HEK293T (cell line): Measurements from ENCODE around the gene GABBR1.

Experiments
- CTCF ChIA-PET: fragments of 350-600 bp; formaldehyde crosslinking; extraction: SDS; loops from one replicate; lab custom pipeline; 2021; ENCODE audit warnings: antibody characterized with exemption, inconsistent platforms; lab: Yijun Ruan, JAX
- POLR2A ChIA-PET: fragments of 350-600 bp; formaldehyde crosslinking; extraction: SDS; loops from one replicate; lab custom pipeline; 2020; ENCODE audit warnings: antibody characterized with exemption, inconsistent platforms; lab: Yijun Ruan, JAX
- DNase-seq: peaks from one replicate; pipeline ENCODE4 v3.0.0; 2012; ENCODE audit warnings: mixed read lengths; ENCODE audit errors: extremely low spot score
- ARNT ChIP-seq: fragments of 450-650 bp; IDR thresholded peaks from 2 replicates; pipeline ENCODE4 v1.6.1; 2017; ENCODE audit warnings: mild to moderate bottlenecking
- BHLHE40 ChIP-seq: fragments of 450-650 bp; IDR thresholded peaks from 2 replicates; pipeline ENCODE4 v1.6.1; 2016; ENCODE audit warnings: mild to moderate bottlenecking, moderate library complexity, borderline replicate concordance
- CTBP1 ChIP-seq: fragments of 450-650 bp; IDR thresholded peaks from 2 replicates; pipeline ENCODE4 v1.6.1; 2016; ENCODE audit warnings: borderline replicate concordance
- ELF4 ChIP-seq: fragments of 450-650 bp; IDR thresholded peaks from 2 replicates; pipeline ENCODE4 v1.6.1; 2017; ENCODE audit warnings: antibody characterized with exemption
- FOXA1 ChIP-seq: fragments of 450-650 bp; IDR thresholded peaks from 2 replicates; pipeline ENCODE4 v1.6.1; 2016; ENCODE audit warnings: mild to moderate bottlenecking
- FOXK2 ChIP-seq: fragments of 450-650 bp; IDR thresholded peaks from 2 replicates; pipeline ENCODE4 v1.6.1; 2016; ENCODE audit warnings: mild to moderate bottlenecking
- FOXM1 ChIP-seq: fragments of 450-650 bp; IDR thresholded peaks from 2 replicates; pipeline ENCODE4 v1.6.1; 2017; ENCODE audit warnings: mild to moderate bottlenecking, borderline replicate concordance
- HDGF ChIP-seq: fragments of 450-650 bp; IDR thresholded peaks from 2 replicates; pipeline ENCODE4 v1.6.1; 2017; ENCODE audit warnings: antibody characterized with exemption, borderline replicate concordance
- L3MBTL2 ChIP-seq: fragments of 450-650 bp; conservative IDR thresholded peaks from 2 replicates; pipeline ENCODE4 v1.6.1; 2016; ENCODE audit warnings: mild to moderate bottlenecking
- LEF1 ChIP-seq: fragments of 450-650 bp; IDR thresholded peaks from 2 replicates; pipeline ENCODE4 v1.6.1; 2017; ENCODE audit warnings: mild to moderate bottlenecking, borderline replicate concordance
- NFRKB ChIP-seq: fragments of 450-650 bp; IDR thresholded peaks from 2 replicates; pipeline ENCODE4 v1.6.1; 2016; ENCODE audit warnings: mild to moderate bottlenecking, moderate library complexity
- SP1 ChIP-seq: fragments of 450-650 bp; IDR thresholded peaks from 2 replicates; pipeline ENCODE4 v1.6.1; 2017
- SUZ12 ChIP-seq: fragments of 450-650 bp; IDR thresholded peaks from 2 replicates; pipeline ENCODE4 v1.6.1; 2016; ENCODE audit warnings: mild to moderate bottlenecking
- TARDBP ChIP-seq: fragments of 450-650 bp; IDR thresholded peaks from 2 replicates; pipeline ENCODE4 v1.6.1; 2016
- ZNF384 ChIP-seq: fragments of 450-650 bp; IDR thresholded peaks from 2 replicates; pipeline ENCODE4 v1.6.1; 2016
- TF ChIP-seq, protein P1 (sequence below): fragments of 450-650 bp; IDR thresholded peaks from 2 replicates; pipeline ENCODE4 v1.6.1; 2016

GABBR1 gene

DNA sequence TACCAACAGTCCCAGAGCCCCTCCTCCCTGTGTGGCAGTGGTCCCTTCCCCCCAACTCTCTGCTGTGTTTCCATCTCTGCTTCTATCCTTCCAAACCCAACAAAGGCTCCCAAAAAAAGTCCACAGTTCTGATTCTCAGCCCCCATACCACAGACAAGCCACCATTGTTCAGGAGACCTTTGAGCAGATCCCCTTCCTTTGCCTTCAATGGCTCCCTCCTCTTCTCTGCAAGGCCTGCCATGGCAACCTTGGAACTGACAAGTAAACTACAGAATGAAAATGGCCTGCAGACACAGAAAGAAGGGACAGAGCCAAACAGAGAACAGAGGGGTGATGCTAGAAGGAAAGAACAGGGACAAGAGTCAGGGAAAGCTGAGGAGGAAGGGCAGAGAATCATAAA, 24.9 kb downstream of the GABBR1 start:
- POLR2A ChIA-PET = no interaction called here
- DNase-seq = no peak
- TF ChIP-seq SP1 (no peak), CTBP1 (no peak), SUZ12 (no peak), TARDBP (no peak), LEF1 (no peak), ELF4 (no peak), NFRKB (no peak), ARNT (no peak), L3MBTL2 (no peak), HDGF (no peak), FOXA1 (no peak), FOXK2 (no peak)
- TF ChIP-seq, protein P1, sequence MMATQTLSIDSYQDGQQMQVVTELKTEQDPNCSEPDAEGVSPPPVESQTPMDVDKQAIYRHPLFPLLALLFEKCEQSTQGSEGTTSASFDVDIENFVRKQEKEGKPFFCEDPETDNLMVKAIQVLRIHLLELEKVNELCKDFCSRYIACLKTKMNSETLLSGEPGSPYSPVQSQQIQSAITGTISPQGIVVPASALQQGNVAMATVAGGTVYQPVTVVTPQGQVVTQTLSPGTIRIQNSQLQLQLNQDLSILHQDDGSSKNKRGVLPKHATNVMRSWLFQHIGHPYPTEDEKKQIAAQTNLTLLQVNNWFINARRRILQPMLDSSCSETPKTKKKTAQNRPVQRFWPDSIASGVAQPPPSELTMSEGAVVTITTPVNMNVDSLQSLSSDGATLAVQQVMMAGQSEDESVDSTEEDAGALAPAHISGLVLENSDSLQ = no peak
- CTCF ChIA-PET = no interaction called here

DNA sequence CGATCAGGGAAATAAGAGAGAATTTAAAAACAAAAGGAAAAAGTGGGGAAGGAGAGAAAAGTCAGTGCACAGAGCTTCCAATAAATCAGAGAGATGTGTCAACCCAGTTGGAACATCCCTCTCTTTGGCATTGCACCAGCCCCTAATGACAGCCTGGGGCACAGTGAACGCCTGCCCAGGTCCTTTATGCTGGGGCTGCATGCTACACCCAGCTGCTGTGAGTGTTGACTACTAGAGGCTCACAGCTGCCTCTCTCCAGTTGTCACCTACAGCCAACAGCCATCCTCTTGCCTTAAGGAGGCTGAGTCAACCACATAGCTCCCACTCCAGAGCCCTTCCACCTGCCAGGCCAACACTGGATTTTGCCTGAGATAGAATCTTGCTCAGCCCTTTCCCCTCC, 29.1 kb downstream of the GABBR1 start:
- TF ChIP-seq, protein P1 = no peak
- TF ChIP-seq L3MBTL2 (no peak), TARDBP (no peak)
- CTCF ChIA-PET = interaction anchor here (1.1 kb wide), 1 partner anchor 8 kb away, joined by 3 read pairs; no protein-coding TSS in a partner anchor
- POLR2A ChIA-PET = no interaction called here
- DNase-seq = no peak

DNA sequence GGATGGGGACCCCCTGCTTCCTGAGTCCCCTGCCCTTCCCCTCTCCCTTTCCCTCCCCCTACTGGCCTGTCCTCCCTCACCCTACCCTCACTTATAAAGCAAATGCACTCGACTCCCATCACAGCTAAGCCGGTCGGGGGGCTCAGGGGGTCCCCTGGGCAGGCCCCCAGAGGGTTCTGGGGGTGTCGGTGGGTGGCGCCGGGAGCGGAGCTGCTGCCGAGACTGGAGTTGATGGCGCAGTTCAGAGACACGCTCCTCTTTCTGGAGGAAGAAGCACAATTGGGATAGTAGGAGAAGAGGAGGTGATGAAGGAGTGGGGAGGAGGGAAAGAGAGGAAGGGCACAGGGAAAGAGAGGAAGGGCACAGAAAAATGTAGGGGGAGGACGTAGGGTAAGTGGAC, 29.5 kb downstream of the GABBR1 start:
- no peak for DNase-seq
- ChIA-PET POLR2A (no interaction called here), CTCF (interaction anchor here (1.1 kb wide), 1 partner anchor 8 kb away, joined by 3 read pairs; no protein-coding TSS in a partner anchor)
- TF ChIP-seq ZNF384 = no peak
- no peak for TF ChIP-seq LEF1
- no peak for TF ChIP-seq ARNT
- no peak for TF ChIP-seq SP1
- TF ChIP-seq FOXK2 = no peak
- TF ChIP-seq, protein P1 = no peak
- TF ChIP-seq HDGF = no peak
- no peak for TF ChIP-seq NFRKB
- TF ChIP-seq BHLHE40 = no peak
- TF ChIP-seq SUZ12 = no peak
- TF ChIP-seq ELF4 = no peak
- TF ChIP-seq FOXM1 = no peak
- TF ChIP-seq FOXA1 = no peak
- TF ChIP-seq TARDBP = no peak

DNA sequence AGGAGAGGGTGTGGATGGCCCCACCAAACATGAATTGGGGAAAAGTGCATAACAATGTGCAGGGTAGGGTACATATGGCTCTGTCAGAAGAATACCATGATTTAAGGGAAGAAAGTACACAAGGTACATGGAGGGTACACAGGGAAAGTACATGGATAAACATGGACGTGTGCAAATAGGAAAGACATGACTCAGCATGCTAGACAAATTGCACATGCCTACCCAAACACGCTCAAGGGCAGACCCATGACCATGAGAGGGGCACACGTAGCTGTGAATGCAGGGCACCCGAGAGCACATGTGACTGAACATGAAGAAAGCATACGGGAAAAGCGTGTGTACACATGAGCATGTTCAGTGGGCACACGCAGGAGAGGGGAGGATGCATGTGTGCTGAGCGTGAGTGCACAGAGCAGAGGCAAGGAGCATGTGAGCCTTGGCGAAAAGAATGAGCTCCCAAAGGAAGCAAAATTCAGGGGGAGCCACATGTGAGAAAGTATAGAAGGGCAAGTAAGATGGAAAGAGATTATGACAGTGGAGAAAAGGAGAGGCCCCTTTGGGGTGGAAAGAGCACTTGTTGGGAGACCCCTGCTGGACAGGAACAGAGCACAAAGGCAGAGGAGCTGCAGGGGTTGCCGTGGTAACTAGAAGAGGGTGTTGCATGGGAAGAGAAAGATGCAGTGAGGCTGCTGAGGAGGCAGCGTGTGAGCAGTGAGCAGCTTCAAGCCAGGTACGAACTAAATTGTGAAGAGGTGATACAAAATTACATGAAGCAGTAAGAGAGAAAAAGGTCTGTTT, 30.2 kb downstream of the GABBR1 start:
- TF ChIP-seq FOXM1 (no peak), ZNF384 (no peak), L3MBTL2 (no peak), NFRKB (no peak), FOXK2 (no peak), CTBP1 (no peak), BHLHE40 (no peak), FOXA1 (no peak), ARNT (no peak), LEF1 (no peak), SP1 (no peak), TARDBP (no peak)
- TF ChIP-seq, protein P1 = no peak
- CTCF ChIA-PET = interaction anchor here (1.1 kb wide), 1 partner anchor 9 kb away, joined by 3 read pairs; no protein-coding TSS in a partner anchor
- peak; percentile 48 for DNase-seq
- POLR2A ChIA-PET = no interaction called here

DNA sequence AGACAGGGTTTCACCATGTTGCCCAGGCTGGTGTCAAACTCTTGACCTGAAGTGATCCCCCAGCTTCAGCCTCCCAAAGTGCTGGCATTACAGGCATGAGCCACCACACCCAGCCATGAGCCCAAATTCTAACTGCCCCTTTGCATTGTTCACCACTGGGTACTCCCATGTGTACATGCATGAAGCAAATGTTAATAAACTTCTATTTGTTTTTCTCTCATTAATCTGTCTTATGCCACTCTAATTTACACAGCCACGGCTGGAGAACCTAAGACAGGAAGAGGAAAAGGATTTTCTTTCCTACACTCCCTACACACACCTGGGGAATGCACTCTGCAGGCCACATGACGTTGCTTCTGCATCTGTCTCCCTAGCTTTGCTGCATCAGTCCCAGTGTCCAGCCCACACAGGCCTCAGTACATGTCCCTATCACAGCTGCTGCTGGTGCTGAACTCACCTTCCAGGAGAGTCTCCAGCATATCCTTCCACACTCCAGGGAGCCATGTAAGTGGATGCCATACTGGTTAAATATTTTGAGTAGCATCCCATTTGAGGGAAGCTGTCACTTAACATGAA, 34.7 kb downstream of the GABBR1 start:
- TF ChIP-seq LEF1 (no peak), ELF4 (no peak), ARNT (no peak), HDGF (no peak), FOXM1 (no peak), FOXA1 (no peak), L3MBTL2 (no peak), BHLHE40 (no peak), CTBP1 (no peak)
- DNase-seq = no peak
- CTCF ChIA-PET = no interaction called here
- POLR2A ChIA-PET = no interaction called here

DNA sequence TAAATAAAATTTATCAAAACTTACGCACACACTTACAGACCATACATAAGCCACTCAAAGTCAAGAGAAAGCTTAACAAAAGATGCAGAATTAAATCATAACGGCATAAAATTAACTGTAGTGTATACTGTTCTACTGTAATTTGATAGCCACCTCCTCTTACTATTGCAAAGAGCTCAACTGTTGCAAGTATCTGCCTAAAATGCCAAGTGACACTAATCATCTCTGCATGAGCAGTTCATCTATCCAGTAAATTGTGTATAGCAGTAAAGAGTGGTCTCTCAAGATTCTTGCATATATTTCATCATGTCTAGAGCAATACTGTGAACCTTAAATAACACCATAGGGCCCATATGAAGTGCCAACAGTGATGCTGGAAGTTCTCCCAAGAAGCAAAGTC, 35.8 kb downstream of the GABBR1 start:
- no peak for TF ChIP-seq L3MBTL2
- no peak for TF ChIP-seq ELF4
- no peak for TF ChIP-seq TARDBP
- no peak for TF ChIP-seq ARNT
- TF ChIP-seq SUZ12 = no peak
- TF ChIP-seq FOXA1 = no peak
- TF ChIP-seq ZNF384 = no peak
- TF ChIP-seq LEF1 = no peak
- TF ChIP-seq HDGF = no peak
- no peak for TF ChIP-seq SP1
- no peak for TF ChIP-seq FOXK2
- TF ChIP-seq CTBP1 = no peak
- no peak for TF ChIP-seq FOXM1
- TF ChIP-seq, protein P1 = no peak
- TF ChIP-seq NFRKB = no peak
- TF ChIP-seq BHLHE40 = no peak
- CTCF ChIA-PET = interaction anchor here (1.2 kb wide), 1 partner anchor 57 kb away, joined by 3 read pairs; no protein-coding TSS in a partner anchor
- POLR2A ChIA-PET = no interaction called here
- DNase-seq = no peak
